Measurements from ENCODE around the gene ENTHD1. TPM values are rescaled to one million over a fixed set of nuclear protein-coding genes. Genes with fewer than 3 reads are reported as not detected.

Gene ENTHD1
- total RNA-seq, 1 experiment from 2014 or later: not detected

- Histone ChIP-seq H3K23me2 (ENCODE audit: insufficient read length, low read depth, low read length, poor library complexity, severe bottlenecking) (no peaks in the 10 kb centered on the region), H2AFZ (ENCODE audit: low read length) (no peak overlapping the region), H3T11ph (ENCODE audit: low read length) (no peak overlapping the region), H3K4me2 (ENCODE audit: insufficient read depth, insufficient read length, low read length) (no peak overlapping the region), H2BK120ac (ENCODE audit: low read depth, low read length, poor library complexity, severe bottlenecking) (no peak overlapping the region), H3K18ac (ENCODE audit: insufficient read length, low read depth, low read length) (no peak overlapping the region), H4K91ac (ENCODE audit: insufficient read length, low read depth, low read length) (no peak overlapping the region), H3K79me1 (ENCODE audit: insufficient read depth, low read depth, low read length, poor library complexity, severe bottlenecking) (no peaks in the 10 kb centered on the region), H3K9ac (ENCODE audit: extremely low read depth, insufficient read length, low read length) (no peak overlapping the region), H3K4me1 (ENCODE audit: insufficient read depth, low read length) (no peaks in the 10 kb centered on the region), H3K27me3 (ENCODE audit: insufficient read depth, low read length) (no peaks in the 10 kb centered on the region), H3K56ac (ENCODE audit: insufficient read length, low read depth, low read length) (no peak overlapping the region), H2BK20ac (ENCODE audit: low read depth, low read length, poor library complexity, severe bottlenecking) (no peak overlapping the region), H3K4ac (ENCODE audit: low read depth, low read length) (no peak overlapping the region), H2BK12ac (ENCODE audit: insufficient read length, low read depth, low read length) (no peak overlapping the region), H2BK5ac (ENCODE audit: insufficient read length, low read length) (no peak overlapping the region), H4K5ac (ENCODE audit: insufficient read length, low read depth, low read length) (no peak overlapping the region), H4K8ac (replicated peaks; ENCODE audit: insufficient read length, low read depth, low read length) (no peak overlapping the region), H3K14ac (ENCODE audit: insufficient read depth, low read length) (no peak overlapping the region), H3K9me3 (ENCODE audit: control insufficient read depth, low read depth, low read length) (no peaks in the 10 kb centered on the region), H3K27ac (ENCODE audit: insufficient read length, low read depth, low read length) (no peak overlapping the region), H2BK15ac (ENCODE audit: low read depth, low read length) (no peak overlapping the region), H3K79me2 (ENCODE audit: insufficient read depth, low read length) (no peaks in the 10 kb centered on the region), H3K23ac (ENCODE audit: insufficient read length, low read depth, low read length) (no peak overlapping the region), H4K20me1 (ENCODE audit: control insufficient read depth, insufficient read depth, insufficient read length) (no peaks in the 10 kb centered on the region), H2AK5ac (ENCODE audit: insufficient read length, low read length) (no peak overlapping the region)
- Mint-ChIP-seq H3K27ac (no peak overlapping the region), H3K9me3 (no peaks in the 10 kb centered on the region), H3K4me3 (no peak overlapping the region), H3K36me3 (ENCODE audit: insufficient read depth in 1 of 3, low read depth in 3 of 3) (no peaks in the 10 kb centered on the region), H3K27me3 (ENCODE audit: low read depth) (peaks cover 37% of the 10 kb centered on the region), H3K4me1 (peaks cover 6 to 9% of the 10 kb centered on the region in 2 experiments)
- DNase-seq: no peak
- no peak for TF ChIP-seq CTCF (conservative IDR thresholded peaks at IDR 0.05)
- no CpG with 5 or more reads among the region's 2 CpGs for WGBS (ENCODE audit: extremely low coverage, insufficient read length, low lambda C conversion rate)
These were observed 87.5 kb downstream of the ENTHD1 start for GRCh38 chr22:39806109-39806508.
